HL-60 (cell line): ENCODE measurements around the gene FRMD3.

ENCODE experiments used
- DNase-seq, 2 experiments: peaks; one replicate each; pipeline ENCODE4 v3.0.0-alpha.2; 2010 to 2020; ENCODE audit warnings: low read depth in 1 of 2, low spot score in 1 of 2
- H3K27ac ChIP-seq: fragments of 250-450 bp; sonication (Bioruptor Pico); replicated peaks from 2 replicates; pipeline ENCODE4 v1.5.1; 2020; ENCODE audit warnings: mild to moderate bottlenecking, moderate library complexity
- H3K27me3 ChIP-seq: fragments of 250-450 bp; sonication (Bioruptor Pico); 2 replicates; pipeline ENCODE4 v1.5.1; 2021; ENCODE audit warnings: mild to moderate bottlenecking, moderate library complexity; ENCODE audit not compliant: insufficient read depth, poor library complexity, severe bottlenecking
- H3K4me3 ChIP-seq: replicated peaks from 2 replicates; pipeline ENCODE4 v1.5.1; 2011; ENCODE audit warnings: mild to moderate bottlenecking, control low read depth, low read length; ENCODE audit not compliant: insufficient read depth
- CTCF ChIP-seq: IDR thresholded peaks from one replicate; pipeline ENCODE4 v1.5.1; 2011; ENCODE audit warnings: low read length, control low read depth, inconsistent platforms; ENCODE audit not compliant: insufficient read depth
- GABPA ChIP-seq: IDR thresholded peaks from 2 replicates; pipeline ENCODE4 v1.6.1; 2012; ENCODE audit warnings: low read depth
- POLR2AphosphoS5 ChIP-seq: IDR thresholded peaks from 2 replicates; pipeline ENCODE4 v1.6.1; 2012; ENCODE audit warnings: low read depth
- REST ChIP-seq: IDR thresholded peaks from 2 replicates; pipeline ENCODE4 v1.6.1; 2012; ENCODE audit warnings: low read depth; ENCODE audit not compliant: insufficient replicate concordance
- SPI1 ChIP-seq: IDR thresholded peaks from 2 replicates; pipeline ENCODE4 v1.6.1; 2012; ENCODE audit warnings: low read depth, mild to moderate bottlenecking, borderline replicate concordance

Gene FRMD3

GRCh38 chr9:83497441-83497840, 40.8 kb downstream of the FRMD3 start:
- H3K27ac ChIP-seq: no peak overlapping the region
- H3K4me3 ChIP-seq: no peak overlapping the region
- no peaks in the 10 kb centered on the region for H3K27me3 ChIP-seq
- no peak for DNase-seq
- no peak for TF ChIP-seq CTCF
- no peak for TF ChIP-seq GABPA
- TF ChIP-seq SPI1: no peak
- TF ChIP-seq REST: no peak
- no peak for TF ChIP-seq POLR2AphosphoS5

DNA sequence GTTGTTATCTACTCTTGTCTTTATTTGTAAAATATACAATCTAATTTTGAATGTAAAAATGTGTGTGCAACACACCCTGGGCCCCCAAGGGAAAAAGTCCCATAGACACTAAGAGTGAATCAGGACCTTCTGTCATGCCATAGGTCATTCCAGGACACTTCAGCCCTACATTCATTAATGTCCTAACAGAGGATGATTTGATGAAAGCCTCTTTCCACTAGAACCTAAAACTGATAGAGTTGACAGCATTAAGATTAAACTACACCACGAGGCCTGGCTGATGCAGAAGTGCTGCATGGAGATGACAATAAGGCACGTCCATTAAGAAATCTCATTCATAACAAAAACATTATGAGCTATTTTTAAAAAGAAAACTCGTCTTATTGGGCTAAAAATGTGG, 46.2 kb downstream of the FRMD3 start:
- no peak for DNase-seq
- Histone ChIP-seq H3K27me3 (no peaks in the 10 kb centered on the region), H3K27ac (no peak overlapping the region), H3K4me3 (no peak overlapping the region)
- TF ChIP-seq GABPA (no peak), CTCF (no peak), POLR2AphosphoS5 (no peak), SPI1 (no peak), REST (no peak)

DNA sequence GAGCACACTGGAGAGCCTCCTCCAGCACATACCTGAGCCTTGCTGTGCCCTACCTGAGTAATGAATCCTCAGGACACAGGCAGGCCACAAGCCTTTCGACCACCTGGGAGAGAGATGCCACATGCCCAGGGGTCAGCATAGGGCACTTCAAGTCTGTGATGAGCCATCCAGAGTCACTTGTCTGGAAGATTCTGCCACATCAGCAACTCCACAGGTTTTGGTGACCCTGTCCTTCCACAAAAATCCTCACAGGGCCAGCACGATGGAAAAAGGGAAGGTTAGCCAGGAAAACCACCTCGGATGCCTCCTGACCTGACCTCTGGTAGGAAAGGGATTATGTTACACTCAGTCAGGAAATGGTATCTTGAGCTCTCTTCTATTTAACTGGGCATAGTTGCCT, 46.8 kb downstream of the FRMD3 start:
- no peak overlapping the region for H3K27ac ChIP-seq
- DNase-seq: no peak
- no peak for TF ChIP-seq POLR2AphosphoS5
- TF ChIP-seq SPI1: no peak
- no peak for TF ChIP-seq GABPA
- TF ChIP-seq CTCF: no peak
- TF ChIP-seq REST: no peak
- H3K27me3 ChIP-seq: no peaks in the 10 kb centered on the region
- H3K4me3 ChIP-seq: no peak overlapping the region
